HL-60 (cell line): ENCODE data around the gene PNPLA1.

Experiments used
- CTCF ChIP-seq: IDR thresholded peaks from one replicate; pipeline ENCODE4 v1.5.1; 2011; ENCODE audit warnings: low read length, control low read depth, inconsistent platforms; ENCODE audit not compliant: insufficient read depth
- POLR2AphosphoS5 ChIP-seq: IDR thresholded peaks from 2 replicates; pipeline ENCODE4 v1.6.1; 2012; ENCODE audit warnings: low read depth

GRCh38 chr6:36333171-36333895, 63.5 kb downstream of the PNPLA1 start:
- no peak for TF ChIP-seq CTCF
- TF ChIP-seq POLR2AphosphoS5, result no peak
